ENCODE results near the gene GRB10. TPM values are rescaled to one million over a fixed set of nuclear protein-coding genes. Genes with fewer than 3 reads are reported as not detected.
A peak's percentile ranks its signal among the peaks of the same experiment; 100 is the strongest.

Gene GRB10
- total and polyA plus RNA-seq, 3 experiments from 2014 or later, result 0.20 to 0.49 (median 0.20) TPM

DNA sequence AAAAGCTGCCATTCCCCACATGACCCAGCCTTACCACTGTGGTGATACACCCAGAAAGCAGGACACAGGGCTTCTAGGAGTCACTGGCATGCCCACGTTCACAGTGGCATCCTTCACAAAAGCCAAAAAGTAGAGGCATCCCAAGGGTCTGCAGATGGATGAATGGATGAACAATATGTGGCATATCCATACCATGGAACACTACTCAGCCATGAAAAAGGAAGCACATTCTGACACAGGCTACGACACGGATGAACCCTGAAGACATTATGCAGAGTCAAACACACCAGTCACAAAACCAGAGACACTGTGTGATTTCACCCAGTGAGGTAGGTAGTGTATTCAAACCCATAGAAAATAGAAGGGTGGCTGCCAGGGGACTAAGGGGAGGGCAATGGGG lies 112.8 kb downstream of the GRB10 start:
- Histone ChIP-seq H3K4me1 (ENCODE audit: insufficient read depth, low read length) (peaks cover 4% of the 10 kb centered on the region), H3K27ac (ENCODE audit: low read depth, low read length) (no peak overlapping the region), H3K9me3 (ENCODE audit: low read length) (no peaks in the 10 kb centered on the region), H3K27me3 (ENCODE audit: insufficient read depth, low read length, poor library complexity, severe bottlenecking) (no peaks in the 10 kb centered on the region), H3K36me3 (ENCODE audit: insufficient read depth, low read length) (no peaks in the 10 kb centered on the region), H3K4me3 (ENCODE audit: low read length) (no peak overlapping the region)
- H3K9me3 Mint-ChIP-seq, result no peaks in the 10 kb centered on the region
- H3K36me3 Mint-ChIP-seq, result no peaks in the 10 kb centered on the region
- no peak overlapping the region for H3K4me3 Mint-ChIP-seq
- ChIA-PET POLR2A (no interaction called here), CTCF (no interaction called here)
- no peak for DNase-seq
- H3K27me3 Mint-ChIP-seq, result peaks cover 2 to 6% of the 10 kb centered on the region in 2 donors
- H3K4me1 Mint-ChIP-seq, result peaks cover 3 to 6% (median 4%) of the 10 kb centered on the region in 3 donors
- no peak overlapping the region for H3K27ac Mint-ChIP-seq

GRCh38 chr7:50667789-50668226 lies 114.9 kb downstream of the GRB10 start:
- H3K4me3 Mint-ChIP-seq, result no peak overlapping the region
- no peaks in the 10 kb centered on the region for H3K27me3 ChIP-seq (ENCODE audit: insufficient read depth, low read length, poor library complexity, severe bottlenecking)
- no peaks in the 10 kb centered on the region for H3K9me3 ChIP-seq (ENCODE audit: low read length)
- peaks cover 24% of the 10 kb centered on the region for H3K4me1 ChIP-seq (ENCODE audit: insufficient read depth, low read length)
- H3K36me3 Mint-ChIP-seq, result no peaks in the 10 kb centered on the region
- POLR2A ChIA-PET, result no interaction called here
- CTCF ChIA-PET, result no interaction called here
- H3K4me3 ChIP-seq (ENCODE audit: low read length), result no peak overlapping the region
- no peaks in the 10 kb centered on the region for H3K9me3 Mint-ChIP-seq
- H3K4me1 Mint-ChIP-seq, result peaks cover 22 to 26% (median 23%) of the 10 kb centered on the region in 3 donors
- no peak for DNase-seq
- peaks cover 0 to 2% of the 10 kb centered on the region in 2 donors for H3K27me3 Mint-ChIP-seq
- no peaks in the 10 kb centered on the region for H3K36me3 ChIP-seq (ENCODE audit: insufficient read depth, low read length)
- no peak overlapping the region for H3K27ac ChIP-seq (ENCODE audit: low read depth, low read length)
- H3K27ac Mint-ChIP-seq, result no peak overlapping the region

DNA sequence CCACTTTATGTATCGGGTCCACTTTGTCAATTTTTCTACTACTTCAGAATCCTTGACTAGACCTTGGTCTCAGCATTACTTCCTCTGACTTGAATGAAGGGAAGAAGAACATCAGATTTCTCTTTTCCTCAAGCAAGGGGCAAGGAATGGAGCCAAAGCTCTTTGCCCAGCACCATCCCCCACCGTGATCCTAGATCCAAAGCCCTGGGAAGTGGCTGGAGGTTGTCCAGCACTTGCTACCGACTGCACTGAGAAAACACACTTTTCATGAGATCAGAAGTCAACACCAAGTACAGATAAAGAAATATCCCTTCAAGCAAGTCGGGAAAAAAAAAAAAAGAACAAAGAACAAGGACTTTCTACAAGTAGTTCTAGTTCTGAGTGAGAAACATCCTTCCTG lies 115.4 kb downstream of the GRB10 start:
- Histone ChIP-seq H3K27ac (ENCODE audit: low read depth, low read length) (no peak overlapping the region), H3K27me3 (ENCODE audit: insufficient read depth, low read length, poor library complexity, severe bottlenecking) (no peaks in the 10 kb centered on the region), H3K36me3 (ENCODE audit: insufficient read depth, low read length) (no peaks in the 10 kb centered on the region), H3K4me1 (ENCODE audit: insufficient read depth, low read length) (peaks cover 29% of the 10 kb centered on the region), H3K4me3 (ENCODE audit: low read length) (no peak overlapping the region), H3K9me3 (ENCODE audit: low read length) (no peaks in the 10 kb centered on the region)
- peak overlapping the region in 2 of 8 donors; percentile 29 to 65 for H3K27ac Mint-ChIP-seq
- POLR2A ChIA-PET, result interaction anchor here (0.6 kb wide), 1 partner anchor 9 kb away, joined by 3 read pairs; no protein-coding TSS in a partner anchor
- peak overlapping the region in 1 of 7 donors; percentile 53 for H3K4me3 Mint-ChIP-seq
- peaks cover 0 to under 1% of the 10 kb centered on the region in 2 donors for H3K27me3 Mint-ChIP-seq
- CTCF ChIA-PET, result no interaction called here
- H3K36me3 Mint-ChIP-seq, result no peaks in the 10 kb centered on the region
- H3K4me1 Mint-ChIP-seq, result peaks cover 26 to 31% (median 28%) of the 10 kb centered on the region in 3 donors
- no peak for DNase-seq
- no peaks in the 10 kb centered on the region for H3K9me3 Mint-ChIP-seq

- Mint-ChIP-seq H3K36me3 (no peaks in the 10 kb centered on the region), H3K9me3 (no peaks in the 10 kb centered on the region), H3K4me1 (peaks cover 39 to 43% (median 40%) of the 10 kb centered on the region in 3 donors), H3K27me3 (no peaks in the 10 kb centered on the region), H3K4me3 (no peak overlapping the region), H3K27ac (no peak overlapping the region)
- H3K4me1 ChIP-seq (ENCODE audit: insufficient read depth, low read length), result peaks cover 41% of the 10 kb centered on the region
- H3K4me3 ChIP-seq (ENCODE audit: low read length), result no peak overlapping the region
- no peaks in the 10 kb centered on the region for H3K27me3 ChIP-seq (ENCODE audit: insufficient read depth, low read length, poor library complexity, severe bottlenecking)
- no peaks in the 10 kb centered on the region for H3K36me3 ChIP-seq (ENCODE audit: insufficient read depth, low read length)
- ChIA-PET CTCF (interaction anchor here (1.8 kb wide), 1 partner anchor 13 kb away, joined by 4 read pairs; no protein-coding TSS in a partner anchor), POLR2A (interaction anchor here (0.6 kb wide), 1 partner anchor 555 kb away, joined by 4 read pairs; no protein-coding TSS in a partner anchor)
- H3K27ac ChIP-seq (ENCODE audit: low read depth, low read length), result no peak overlapping the region
- no peaks in the 10 kb centered on the region for H3K9me3 ChIP-seq (ENCODE audit: low read length)
- DNase-seq, result no peak
Measured at GRCh38 chr7:50666124-50666496, 116.6 kb downstream of the GRB10 start.

DNA sequence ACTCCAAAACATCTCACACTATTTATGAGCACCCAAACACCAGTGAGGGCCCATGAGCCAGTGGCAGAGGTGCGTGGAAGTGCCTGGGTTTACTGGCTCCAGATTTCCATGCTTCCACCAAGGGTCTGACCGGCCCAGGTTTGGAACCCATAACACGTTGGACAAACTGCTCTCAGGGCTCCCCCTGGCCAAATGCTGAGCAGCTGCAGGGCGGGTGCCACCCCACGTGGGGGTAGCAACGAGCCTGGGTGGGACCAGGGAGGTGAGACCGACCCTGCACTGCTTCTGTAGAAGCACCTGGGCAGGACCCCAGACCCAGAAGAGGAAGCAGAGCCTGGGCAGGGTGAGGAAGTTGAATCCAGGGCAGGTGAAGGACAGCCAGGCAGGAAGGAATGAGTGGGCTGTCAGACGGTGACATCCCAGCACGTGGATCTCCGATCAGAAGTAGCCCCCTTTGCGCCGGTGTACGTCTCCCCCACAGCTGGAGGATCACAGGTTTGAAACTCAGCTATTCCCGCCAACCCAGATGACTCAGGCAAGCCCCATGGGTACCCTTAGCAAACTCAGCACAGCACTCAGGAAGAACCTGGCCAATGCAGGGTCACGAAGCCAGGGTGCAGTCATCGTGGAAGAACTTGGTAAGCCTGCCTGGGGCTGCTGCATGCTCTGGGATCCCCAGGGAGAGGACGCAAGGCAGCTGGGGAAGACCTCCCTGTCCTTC lies 117.1 kb downstream of the GRB10 start:
- Mint-ChIP-seq H3K27me3 (no peaks in the 10 kb centered on the region), H3K4me3 (no peak overlapping the region)

GRCh38 chr7:50664937-50665336 lies 117.8 kb downstream of the GRB10 start:
- Histone ChIP-seq H3K4me3 (ENCODE audit: low read length) (no peak overlapping the region), H3K36me3 (ENCODE audit: insufficient read depth, low read length) (no peaks in the 10 kb centered on the region), H3K9me3 (ENCODE audit: low read length) (no peaks in the 10 kb centered on the region), H3K27me3 (ENCODE audit: insufficient read depth, low read length, poor library complexity, severe bottlenecking) (no peaks in the 10 kb centered on the region), H3K4me1 (ENCODE audit: insufficient read depth, low read length) (peaks cover 51% of the 10 kb centered on the region), H3K27ac (ENCODE audit: low read depth, low read length) (no peak overlapping the region)
- Mint-ChIP-seq H3K4me3 (peak overlapping the region in 4 of 7 donors; percentile 28 to 63 (median 54)), H3K27ac (peak overlapping the region in 7 of 8 donors; percentile 20 to 79 (median 54)), H3K36me3 (no peaks in the 10 kb centered on the region), H3K27me3 (no peaks in the 10 kb centered on the region), H3K9me3 (no peaks in the 10 kb centered on the region), H3K4me1 (peaks cover 50 to 55% (median 52%) of the 10 kb centered on the region in 3 donors)
- CTCF ChIA-PET, result interaction anchor here (1.8 kb wide), 1 partner anchor 14 kb away, joined by 4 read pairs; no protein-coding TSS in a partner anchor
- POLR2A ChIA-PET, result no interaction called here
- no peak for DNase-seq

More for the DNA sequence above, 117.1 kb downstream of the GRB10 start:
- POLR2A ChIA-PET, result no interaction called here
- CTCF ChIA-PET, result interaction anchor here (1.8 kb wide), 1 partner anchor 14 kb away, joined by 4 read pairs; no protein-coding TSS in a partner anchor
- H3K36me3 Mint-ChIP-seq, result no peaks in the 10 kb centered on the region
- no peak for DNase-seq
- H3K9me3 Mint-ChIP-seq, result no peaks in the 10 kb centered on the region
- peaks cover 44 to 49% (median 45%) of the 10 kb centered on the region in 3 donors for H3K4me1 Mint-ChIP-seq
- Histone ChIP-seq H3K27ac (ENCODE audit: low read depth, low read length) (no peak overlapping the region), H3K9me3 (ENCODE audit: low read length) (no peaks in the 10 kb centered on the region), H3K27me3 (ENCODE audit: insufficient read depth, low read length, poor library complexity, severe bottlenecking) (no peaks in the 10 kb centered on the region), H3K4me1 (ENCODE audit: insufficient read depth, low read length) (peaks cover 47% of the 10 kb centered on the region), H3K36me3 (ENCODE audit: insufficient read depth, low read length) (no peaks in the 10 kb centered on the region), H3K4me3 (ENCODE audit: low read length) (no peak overlapping the region)
- peak overlapping the region in 4 of 8 donors; percentile 57 to 84 (median 70) for H3K27ac Mint-ChIP-seq

GRCh38 chr7:50664461-50664922 lies 118.2 kb downstream of the GRB10 start:
- peak overlapping the region; percentile 20 to 79 (median 49) for H3K27ac Mint-ChIP-seq
- H3K4me3 Mint-ChIP-seq, result peak overlapping the region in 4 of 7 donors; percentile 2 to 52 (median 24)
- CTCF ChIA-PET, result interaction anchor here (1.8 kb wide), 1 partner anchor 15 kb away, joined by 4 read pairs; no protein-coding TSS in a partner anchor
- Histone ChIP-seq H3K4me1 (ENCODE audit: insufficient read depth, low read length) (peaks cover 55% of the 10 kb centered on the region), H3K27ac (ENCODE audit: low read depth, low read length) (no peak overlapping the region), H3K27me3 (ENCODE audit: insufficient read depth, low read length, poor library complexity, severe bottlenecking) (no peaks in the 10 kb centered on the region), H3K9me3 (ENCODE audit: low read length) (no peaks in the 10 kb centered on the region), H3K4me3 (ENCODE audit: low read length) (no peak overlapping the region), H3K36me3 (ENCODE audit: insufficient read depth, low read length) (no peaks in the 10 kb centered on the region)
- no peaks in the 10 kb centered on the region for H3K36me3 Mint-ChIP-seq
- H3K4me1 Mint-ChIP-seq, result peaks cover 55 to 60% (median 56%) of the 10 kb centered on the region in 3 donors
- POLR2A ChIA-PET, result no interaction called here
- peak in 1 of 5 donors; percentile 54 for DNase-seq
- no peaks in the 10 kb centered on the region for H3K9me3 Mint-ChIP-seq
- no peaks in the 10 kb centered on the region for H3K27me3 Mint-ChIP-seq

All from CD8-positive, alpha-beta memory T cell (primary cell).